Middle frontal gyrus (tissue), 1 donor: ENCODE measurements around the gene PUS7.
"Not testable (repeated sequence)": the region's sequence is repeated elsewhere in the genome, so short reads cannot be mapped to it uniquely, and the experiment has no call there.

ENCODE experiments used
- DNase-seq: peaks from one replicate; pipeline ENCODE4 v3.0.0-alpha.2; 2015; ENCODE audit warnings: low spot score; ENCODE audit errors: extremely low spot score

PUS7 gene

DNA sequence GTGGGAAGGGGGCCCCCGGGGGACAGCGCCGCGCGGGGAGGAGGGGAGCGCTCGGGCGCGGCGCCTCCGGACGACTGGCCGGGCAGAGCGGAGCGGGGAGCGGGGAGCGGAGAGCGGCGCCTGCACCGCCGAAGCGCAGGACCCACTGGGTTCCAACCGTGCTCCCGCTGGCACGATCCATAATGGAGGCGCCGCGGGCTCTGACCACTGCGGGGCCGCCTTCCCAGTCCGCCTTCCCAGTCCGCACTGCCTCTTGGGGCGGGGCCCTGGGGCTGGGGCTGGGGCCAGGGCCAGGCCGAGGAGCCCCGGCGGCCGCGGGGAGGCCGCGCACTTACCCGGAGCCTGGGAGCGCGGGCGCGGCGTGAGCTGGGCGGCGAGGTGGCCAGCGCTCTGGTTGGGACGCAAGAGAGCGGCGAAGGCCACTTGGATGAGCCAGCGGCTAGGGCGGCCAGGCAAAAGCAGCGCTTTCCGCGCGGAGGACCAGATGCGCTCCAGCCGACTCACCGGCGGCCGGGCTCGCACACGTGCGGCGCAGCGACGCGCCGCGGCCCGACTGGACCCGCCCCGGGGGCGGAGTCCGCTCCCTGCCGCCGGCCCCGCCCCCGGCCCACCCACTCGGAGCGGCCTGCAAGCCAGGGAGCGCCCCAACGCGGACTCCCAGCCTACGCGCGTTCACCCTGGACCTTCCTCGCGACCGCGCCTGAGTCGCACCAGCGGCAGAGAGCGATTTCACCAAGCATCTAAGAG is at the start of gene PUS7:
Gene PUS7 (minus strand): TSS at position 555 of the 747 bp plus-strand sequence. CDS start 13,759 bp downstream, outside the sequence.
- peak; percentile 82 for DNase-seq

- DNase-seq: no peak
Measured at GRCh38 chr7:105567821-105568220, 45.8 kb upstream of the PUS7 start.

DNA sequence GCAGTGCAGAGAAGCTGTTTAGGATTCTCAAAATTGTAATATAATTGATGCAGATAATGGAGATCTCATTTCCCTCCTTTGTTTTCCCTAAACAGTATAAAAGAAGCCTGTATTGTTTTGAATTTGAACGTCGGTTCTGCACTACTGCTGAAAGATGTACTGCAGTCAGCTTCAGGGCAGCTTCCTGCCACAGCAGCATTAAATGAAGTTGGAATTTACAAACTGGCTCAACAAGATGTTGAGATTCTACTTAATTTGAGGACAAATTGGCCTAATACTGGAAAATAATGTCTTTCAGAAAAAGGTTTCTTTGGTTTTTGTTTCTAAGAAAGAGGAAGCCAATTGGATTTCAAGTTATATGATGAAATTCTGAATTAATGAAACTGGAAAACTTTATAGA is 45.0 kb upstream of the PUS7 start:
- DNase-seq: no peak

- no peak for DNase-seq
Measured at GRCh38 chr7:105565190-105565589, 43.1 kb upstream of the PUS7 start.

- no peak for DNase-seq
Measured at GRCh38 chr7:105559926-105560325, 37.9 kb upstream of the PUS7 start.

GRCh38 chr7:105538339-105538738 is 16.3 kb upstream of the PUS7 start:
- no peak for DNase-seq

GRCh38 chr7:105532709-105533460 is 10.8 kb upstream of the PUS7 start:
- no peak for DNase-seq

DNA sequence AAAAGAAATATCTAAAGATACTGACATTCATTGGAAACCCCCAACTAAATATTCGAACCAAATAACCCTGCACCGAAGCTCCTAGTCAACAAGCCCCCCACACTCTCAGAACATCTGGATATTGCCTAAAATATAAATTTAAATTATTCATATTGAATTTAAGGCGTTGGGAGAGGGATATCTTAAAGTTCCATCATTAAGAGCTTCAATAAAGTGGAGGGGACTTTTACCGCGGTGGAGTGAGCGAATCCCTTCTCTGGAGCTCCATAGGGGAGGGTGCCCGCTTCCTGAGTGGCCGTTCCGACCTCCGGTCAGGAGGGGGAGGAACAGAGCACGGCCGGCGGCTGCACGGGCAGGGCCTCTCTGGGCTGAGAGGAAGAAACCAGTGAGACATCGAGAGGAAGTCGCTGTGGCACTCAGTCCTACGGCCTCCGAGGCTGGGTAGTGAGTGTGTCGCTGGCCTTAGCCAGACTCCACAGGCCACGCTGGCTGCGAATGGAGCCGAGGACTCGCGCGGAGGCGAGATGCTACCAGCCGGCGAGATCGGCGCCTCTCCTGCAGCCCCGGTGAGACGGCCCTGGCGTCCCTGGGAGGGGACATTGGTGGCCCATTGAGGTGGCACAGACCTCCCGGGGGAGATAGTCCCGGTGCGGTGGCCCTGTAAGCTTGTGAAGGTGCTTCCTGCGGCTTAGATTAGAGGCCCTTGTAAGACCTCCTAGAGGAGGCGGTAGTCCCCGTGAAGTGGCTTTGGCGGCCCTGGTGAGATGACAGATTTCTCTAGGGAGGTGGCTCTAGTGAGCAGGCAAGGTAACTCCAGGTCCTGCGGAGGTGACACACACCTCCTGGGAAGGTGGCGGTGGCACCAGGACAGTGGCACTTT is 10.0 kb upstream of the PUS7 start, which contains the start of gene RINT1:
Gene RINT1 (plus strand): TSS at position 410 of the 880 bp plus-strand sequence. CDS start 115 bp downstream, at position 525.
- DNase-seq: peak; percentile 83

GRCh38 chr7:105530546-105530945 is 8.5 kb upstream of the PUS7 start:
- DNase-seq: no peak

DNA sequence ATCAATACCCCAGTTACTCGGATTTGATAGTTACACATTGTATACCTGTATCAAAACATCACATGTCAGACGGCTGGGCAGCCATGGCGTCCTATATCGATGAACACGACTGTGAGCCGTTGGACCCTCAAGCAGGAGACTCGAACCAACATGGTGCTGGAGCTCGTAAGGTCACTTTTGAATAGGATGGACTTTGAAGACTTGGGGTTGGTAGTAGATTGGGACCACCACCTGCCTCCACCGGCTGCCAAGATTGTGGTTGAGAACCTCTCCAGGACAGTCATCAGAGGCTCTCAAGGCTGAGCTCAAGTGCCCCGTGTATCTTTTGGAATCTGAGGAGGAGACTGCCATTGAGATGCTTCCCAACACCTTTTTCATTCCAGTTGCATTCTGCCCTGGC is 8.1 kb upstream of the PUS7 start:
- no peak for DNase-seq

GRCh38 chr7:105527737-105528136 is 5.7 kb upstream of the PUS7 start:
- DNase-seq: not testable (repeated sequence)

GRCh38 chr7:105524840-105525239 is 2.8 kb upstream of the PUS7 start:
- DNase-seq: no peak

DNA sequence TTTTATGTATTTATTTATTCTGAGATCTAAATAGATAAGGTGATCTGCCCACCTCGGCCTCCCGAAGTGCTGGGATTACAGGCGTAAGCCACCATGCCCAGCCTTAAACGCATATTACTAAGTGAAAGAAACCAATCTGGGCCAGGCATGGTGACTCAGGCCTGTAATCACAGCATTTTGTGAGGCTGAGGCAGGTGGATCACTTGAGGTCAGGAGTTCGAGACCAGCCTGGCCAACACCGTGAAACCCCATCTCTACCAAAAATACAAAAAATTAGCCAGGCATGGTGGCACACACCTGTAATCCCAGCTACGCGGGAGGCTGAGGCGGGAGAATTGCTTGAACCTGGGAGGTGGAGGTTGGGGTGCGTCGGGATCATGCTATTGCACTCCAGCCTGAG is 2.4 kb upstream of the PUS7 start:
- not testable (repeated sequence) for DNase-seq

DNA sequence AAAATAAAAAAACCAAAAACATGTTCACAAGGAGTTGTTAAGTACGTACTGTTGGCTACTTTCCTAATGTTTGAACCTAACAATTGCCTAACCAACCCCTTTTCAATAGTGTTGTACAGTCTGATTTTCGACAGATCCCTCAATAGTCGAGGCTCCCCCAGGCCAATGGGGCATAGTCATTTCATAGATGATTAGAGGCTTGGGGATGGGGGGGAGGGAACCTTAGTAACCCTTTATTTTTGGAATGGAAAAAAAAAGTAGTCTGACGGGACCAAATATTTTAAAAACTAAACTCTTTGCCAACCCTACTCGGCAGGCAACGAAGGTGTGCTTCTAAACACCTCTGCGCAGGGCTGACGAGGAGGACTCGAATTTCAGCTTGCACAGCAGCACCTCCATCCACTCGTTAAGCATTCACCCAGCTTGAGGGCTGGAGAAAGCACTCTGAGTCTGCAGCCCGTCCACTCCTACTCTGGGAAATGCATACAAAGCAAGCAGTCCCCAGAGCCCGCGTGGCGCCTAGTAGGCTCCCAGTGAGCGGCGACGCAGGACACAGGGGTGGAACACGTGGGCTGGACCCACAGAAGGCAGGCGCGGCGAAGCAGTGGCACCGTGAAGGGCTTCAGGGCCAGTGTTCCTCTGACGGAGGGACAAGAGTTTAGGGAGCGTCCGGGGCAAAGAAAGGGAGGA is 899 bp downstream of the PUS7 start:
- peak; percentile 29 for DNase-seq

- DNase-seq: not testable (repeated sequence)
Measured at GRCh38 chr7:105520620-105521019, 1.5 kb downstream of the PUS7 start.

- DNase-seq: no peak
Measured at GRCh38 chr7:105519353-105519752, 2.7 kb downstream of the PUS7 start.

DNA sequence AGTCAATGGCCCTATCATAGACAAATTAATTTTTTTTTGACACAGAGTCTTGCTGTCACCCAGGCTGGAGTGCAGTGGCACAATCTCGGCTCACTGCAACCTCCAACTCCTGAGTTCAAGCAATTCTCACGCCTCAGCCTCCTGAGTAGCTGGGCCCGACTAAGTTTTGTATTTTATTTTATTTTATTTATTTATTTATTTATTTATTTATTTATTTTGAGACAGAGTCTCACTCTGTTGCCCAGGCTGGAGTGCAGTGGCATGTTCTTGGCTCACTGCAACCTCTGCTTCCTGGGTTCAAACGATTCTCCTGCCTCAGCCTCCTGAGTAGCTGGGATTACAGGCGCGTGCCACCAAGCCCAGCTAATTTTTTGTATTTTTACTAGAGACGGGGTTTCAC is 6.5 kb downstream of the PUS7 start:
- DNase-seq: not testable (repeated sequence)

- no peak for DNase-seq
Measured at GRCh38 chr7:105512926-105513526, 9.0 kb downstream of the PUS7 start.

GRCh38 chr7:105512415-105512814 is 9.7 kb downstream of the PUS7 start:
- DNase-seq: no peak

GRCh38 chr7:105502173-105502572 is 19.9 kb downstream of the PUS7 start:
- no peak for DNase-seq

DNA sequence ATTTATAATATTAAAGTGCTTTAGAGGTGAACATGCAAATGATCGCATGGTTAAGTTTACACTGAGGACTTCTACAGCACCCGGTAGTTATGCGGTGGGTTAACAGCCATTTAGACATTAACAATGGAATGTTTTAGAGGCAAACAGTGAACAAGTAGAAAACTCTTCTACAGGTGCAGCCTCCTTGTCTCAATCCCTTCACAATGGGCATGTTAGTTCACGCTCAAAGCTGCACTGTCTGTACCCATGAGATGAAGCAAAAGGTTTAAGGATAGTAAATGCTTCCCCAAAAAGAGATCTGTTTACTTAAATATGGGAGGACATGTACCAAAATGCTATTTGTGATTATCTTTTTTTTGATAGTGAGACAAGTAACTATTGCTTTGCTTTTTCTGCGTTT is 25.1 kb downstream of the PUS7 start:
- DNase-seq: no peak
